Subcutaneous adipose tissue (tissue), 4 donors: Measurements from ENCODE around the gene TMEM87B. TPM values are rescaled to one million over a fixed set of nuclear protein-coding genes. Genes with fewer than 3 reads are reported as not detected.

Experiments
- CTCF ChIP-seq: fragments of 450-650 bp; IDR thresholded peaks from one replicate; pipeline ENCODE4 v1.5.1; 2016; ENCODE audit warnings: low read depth, mild to moderate bottlenecking, control low read depth, antibody characterized with exemption, moderate library complexity
- total RNA-seq, 4 donors: library from RNA; depleted of rRNA; stranded (reverse); fragments of >200 nt; gene quantifications; one replicate each; pipeline ENCODE4 v1.1.0, GENCODE V29; 2016

TMEM87B gene
- total RNA-seq, 4 donors from 2014 or later: 13.6 to 27.5 (median 20.6) TPM

- TF ChIP-seq CTCF: no peak
Measured at GRCh38 chr2:112061840-112062239, 6.8 kb downstream of the TMEM87B start.

GRCh38 chr2:112062894-112063293 is 7.8 kb downstream of the TMEM87B start:
- TF ChIP-seq CTCF: no peak

GRCh38 chr2:112065486-112065885 is 10.4 kb downstream of the TMEM87B start:
- no peak for TF ChIP-seq CTCF

GRCh38 chr2:112065966-112066365 is 10.9 kb downstream of the TMEM87B start:
- no peak for TF ChIP-seq CTCF

GRCh38 chr2:112073875-112074274 is 18.8 kb downstream of the TMEM87B start:
- TF ChIP-seq CTCF: no peak

GRCh38 chr2:112074506-112074905 is 19.4 kb downstream of the TMEM87B start:
- TF ChIP-seq CTCF: no peak

- TF ChIP-seq CTCF: no peak
Measured at GRCh38 chr2:112075490-112076260, 20.6 kb downstream of the TMEM87B start.
